GM21723 (cell line): ENCODE measurements around the gene INHA.

Experiments
- ATAC-seq: cut with Tn5 transposase; IDR thresholded peaks from one replicate; pipeline ENCODE4 v1.9.1; 2021; ENCODE audit warnings: mild to moderate bottlenecking, moderate library complexity; ENCODE audit not compliant: unreplicated experiment

The INHA gene

DNA sequence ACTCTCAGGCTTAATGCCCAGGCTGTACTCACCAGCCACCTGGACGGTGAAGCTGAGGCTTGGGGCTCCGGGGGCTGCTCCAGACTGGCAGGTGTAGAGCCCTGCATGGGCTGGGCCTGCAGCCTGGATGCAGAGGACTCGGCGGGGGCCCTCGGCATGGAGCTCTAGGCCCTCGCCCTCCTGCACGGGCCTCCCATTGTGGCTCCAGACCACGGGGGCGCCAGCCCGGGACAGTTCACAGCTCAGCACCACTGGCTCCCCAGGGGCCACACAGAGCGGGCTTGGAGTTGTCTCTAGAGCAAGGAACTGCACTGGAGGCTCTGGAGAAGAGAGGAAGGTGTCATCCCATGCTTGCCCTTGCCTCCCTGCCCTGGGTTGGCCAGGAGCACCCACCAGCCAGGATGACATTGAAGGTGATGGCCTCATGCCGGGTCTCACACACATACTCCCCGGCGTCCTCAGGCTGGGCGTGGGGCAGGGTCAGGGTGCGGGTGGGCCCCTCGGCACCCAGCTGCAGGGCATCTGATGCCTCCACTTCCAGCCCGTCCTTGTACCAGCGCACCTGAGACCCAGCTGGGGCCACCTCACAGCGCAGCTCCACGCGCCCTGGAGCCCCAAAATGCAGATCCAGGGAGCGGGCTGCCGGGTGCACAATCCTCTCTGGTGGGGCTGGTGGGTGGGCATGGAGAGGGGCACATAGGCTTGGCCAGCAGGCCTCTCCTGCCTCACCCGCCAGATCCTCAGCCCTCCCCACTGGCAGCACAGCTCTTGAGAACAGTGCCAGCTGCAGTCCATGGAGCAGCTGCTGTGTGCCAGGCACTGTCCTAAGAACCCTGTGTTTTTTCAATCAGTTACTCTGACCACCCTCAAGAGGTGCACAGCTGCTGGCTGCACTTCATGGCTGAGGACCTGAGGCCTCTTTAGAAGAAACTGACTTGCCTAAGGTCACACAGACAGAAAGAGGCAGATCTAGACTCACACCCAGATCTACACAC lies 14.0 kb upstream of the INHA start:
- no peak for ATAC-seq

DNA sequence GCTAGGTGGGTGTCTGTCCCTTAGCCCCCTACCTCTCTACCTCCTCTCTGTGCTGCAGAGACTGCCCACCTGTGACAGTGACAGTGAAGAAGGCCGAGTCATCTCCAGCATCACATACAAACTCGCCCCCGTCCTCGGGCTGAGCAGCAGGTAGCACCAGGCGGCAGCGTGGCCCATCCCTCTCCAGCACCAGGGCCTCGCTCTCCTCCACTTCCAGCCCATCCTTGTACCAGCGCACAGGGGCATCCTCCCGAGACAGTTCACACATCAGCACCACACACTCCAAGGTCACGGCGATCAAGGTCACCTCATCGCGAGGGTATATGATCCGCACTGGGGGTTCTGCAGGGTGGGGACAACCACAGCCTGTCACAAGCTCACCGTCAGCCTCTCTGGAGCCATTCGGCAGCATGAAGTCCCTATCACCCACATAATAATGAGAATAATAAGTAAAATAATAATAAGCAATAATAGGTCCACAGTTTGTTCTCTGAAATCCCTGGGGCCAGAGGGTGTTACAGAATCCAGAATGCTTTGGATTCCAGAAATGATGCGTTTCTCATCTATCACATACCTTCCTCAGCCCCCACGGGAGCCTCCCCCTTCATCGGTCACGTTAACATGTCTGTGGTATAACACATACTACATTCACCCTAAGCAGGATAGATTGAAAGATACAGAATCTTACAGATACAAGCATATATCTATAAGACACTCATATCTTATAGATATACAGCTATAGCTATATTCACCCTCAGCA lies 12.8 kb upstream of the INHA start:
- no peak for ATAC-seq

DNA sequence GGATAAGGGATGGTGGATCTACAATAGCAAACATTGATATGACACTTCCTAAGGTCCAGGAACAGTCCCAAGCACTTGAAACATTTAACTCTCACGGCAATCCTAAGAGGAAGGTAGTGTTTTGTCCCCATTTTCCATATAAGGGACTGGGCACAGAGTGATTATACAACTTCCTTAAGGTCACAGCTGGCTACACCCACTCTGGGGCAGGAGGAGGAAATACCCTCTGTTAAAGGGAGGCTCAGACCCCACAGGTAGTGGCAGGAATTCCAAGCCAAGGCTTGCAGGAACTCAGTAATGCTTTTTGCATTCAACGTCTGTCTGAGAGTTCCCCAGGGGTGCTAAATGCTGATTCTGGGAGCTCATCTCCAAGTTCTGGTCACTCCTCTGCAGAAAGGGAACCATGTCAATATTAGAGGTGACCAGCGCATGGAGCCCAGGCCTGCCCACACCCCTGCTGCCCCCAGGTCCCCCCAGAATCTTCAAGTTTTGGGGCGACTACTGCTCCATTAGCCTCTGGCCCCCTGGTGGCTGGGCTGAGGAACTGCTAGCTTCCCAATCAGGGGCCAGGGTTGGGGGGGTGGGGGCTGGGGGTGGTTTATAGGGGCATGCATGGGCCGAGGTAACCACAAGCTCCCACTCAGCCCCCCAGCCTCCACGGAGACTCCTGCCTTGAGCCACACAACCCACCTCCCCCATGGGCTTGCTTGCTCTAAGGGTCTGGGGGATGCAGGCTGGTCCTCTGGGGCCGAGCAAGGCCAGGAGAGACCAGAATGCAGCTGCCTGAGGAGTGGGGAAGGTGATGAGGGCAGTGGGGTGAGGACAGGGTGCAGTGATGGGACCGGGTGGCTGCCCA lies 11.8 kb upstream of the INHA start:
- no peak for ATAC-seq

DNA sequence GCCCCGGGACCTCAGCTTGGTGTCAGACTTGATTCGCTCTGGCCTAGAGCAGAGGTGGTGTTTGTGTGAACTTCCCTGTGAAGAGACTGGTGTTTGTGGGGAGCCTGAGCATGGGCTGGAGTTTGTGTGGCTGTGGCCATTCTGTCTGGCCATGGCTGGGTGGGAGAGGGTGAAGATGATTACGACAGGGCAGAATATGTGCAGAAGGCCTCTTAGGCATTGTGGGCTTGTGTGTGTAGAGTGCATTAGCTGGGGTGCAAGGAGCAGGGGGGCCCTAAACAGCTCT lies 11.3 kb upstream of the INHA start:
- no peak for ATAC-seq

DNA sequence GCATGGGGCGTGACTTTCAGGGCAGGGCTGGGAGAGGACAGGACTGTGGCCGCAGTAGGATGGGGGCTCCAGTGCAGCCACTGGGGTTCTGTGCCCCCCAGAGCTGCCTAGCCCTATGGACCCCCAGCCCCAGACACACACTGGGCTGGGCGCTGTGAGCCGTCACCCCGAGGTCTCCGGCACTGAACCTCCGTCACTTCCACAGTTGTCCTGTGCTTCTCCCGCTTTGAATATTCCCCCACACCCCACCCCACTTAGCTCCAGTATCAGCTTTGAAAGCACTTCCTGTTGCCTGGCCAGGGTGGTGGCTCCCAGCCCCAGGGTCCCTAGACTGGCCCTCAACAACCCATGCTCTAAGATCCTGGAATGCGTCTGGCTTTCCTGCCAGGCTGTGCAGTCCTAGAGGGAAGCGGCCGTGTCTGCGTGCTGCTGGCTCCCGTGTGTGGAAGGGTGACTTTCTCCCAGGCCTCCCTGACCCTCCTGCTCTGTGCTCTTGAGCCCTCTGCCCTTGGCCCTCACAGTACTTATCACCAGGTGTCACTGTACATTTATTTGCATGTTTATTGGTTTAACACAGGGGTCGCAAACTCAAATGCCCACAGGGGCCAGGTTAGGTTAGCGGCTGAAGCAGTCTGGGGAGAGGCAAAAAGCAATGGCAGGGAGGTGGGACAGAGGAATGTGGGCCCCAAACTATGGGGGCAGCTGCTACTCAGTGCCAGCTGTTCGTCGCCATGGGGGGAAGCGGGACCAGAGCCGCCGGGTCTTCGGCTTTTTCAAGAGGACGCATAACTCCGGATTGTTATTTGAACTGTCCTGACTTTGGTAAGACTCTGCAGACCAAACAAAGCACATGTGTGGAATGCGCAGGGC lies 10.7 kb upstream of the INHA start:
- ATAC-seq, result no peak

DNA sequence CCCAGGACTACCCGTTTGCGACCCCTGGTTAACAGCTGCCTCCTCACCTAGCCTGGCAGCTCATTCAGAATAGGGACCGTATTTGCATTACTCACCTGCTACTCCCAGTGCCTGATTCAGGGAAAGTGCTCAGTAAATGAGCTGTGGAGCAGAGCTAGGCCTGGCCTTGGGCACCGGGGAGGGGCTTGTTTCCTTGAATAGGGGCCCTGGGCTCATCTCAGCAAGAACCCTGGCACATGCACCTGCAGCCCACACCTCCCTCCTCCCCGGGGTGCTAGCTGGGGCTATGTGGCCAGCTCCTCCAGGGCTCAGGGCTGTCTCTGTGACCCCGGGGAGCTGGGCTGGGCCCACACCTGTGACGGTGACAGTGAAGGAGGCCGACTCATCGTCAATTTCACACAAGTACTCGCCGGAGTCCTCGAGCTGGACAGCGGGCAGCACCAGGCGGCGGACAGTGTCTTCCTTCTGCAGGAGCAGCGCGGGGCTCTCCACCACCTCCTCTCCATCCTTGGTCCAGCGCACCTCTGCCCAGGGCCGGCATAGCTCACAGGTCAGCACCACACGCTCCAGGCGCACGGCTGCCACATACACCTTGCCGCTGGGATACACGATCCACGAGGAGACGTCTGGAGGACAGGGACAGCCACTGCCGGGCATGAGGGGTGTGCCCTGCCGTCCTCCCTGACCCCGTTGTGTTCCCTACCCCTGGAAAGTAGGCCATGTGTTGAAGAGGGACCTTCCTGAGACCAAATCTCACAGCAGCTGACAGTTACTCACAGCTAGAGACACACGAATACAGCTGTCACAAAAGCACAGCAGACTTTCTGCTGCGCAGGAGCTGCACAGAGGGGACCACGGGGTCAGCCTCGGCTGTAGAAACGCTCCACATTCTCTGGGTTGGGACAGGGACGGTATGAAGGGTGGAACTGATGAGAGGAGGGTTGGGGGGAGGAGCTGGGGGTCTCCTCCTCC lies 9.8 kb upstream of the INHA start:
- no peak for ATAC-seq

DNA sequence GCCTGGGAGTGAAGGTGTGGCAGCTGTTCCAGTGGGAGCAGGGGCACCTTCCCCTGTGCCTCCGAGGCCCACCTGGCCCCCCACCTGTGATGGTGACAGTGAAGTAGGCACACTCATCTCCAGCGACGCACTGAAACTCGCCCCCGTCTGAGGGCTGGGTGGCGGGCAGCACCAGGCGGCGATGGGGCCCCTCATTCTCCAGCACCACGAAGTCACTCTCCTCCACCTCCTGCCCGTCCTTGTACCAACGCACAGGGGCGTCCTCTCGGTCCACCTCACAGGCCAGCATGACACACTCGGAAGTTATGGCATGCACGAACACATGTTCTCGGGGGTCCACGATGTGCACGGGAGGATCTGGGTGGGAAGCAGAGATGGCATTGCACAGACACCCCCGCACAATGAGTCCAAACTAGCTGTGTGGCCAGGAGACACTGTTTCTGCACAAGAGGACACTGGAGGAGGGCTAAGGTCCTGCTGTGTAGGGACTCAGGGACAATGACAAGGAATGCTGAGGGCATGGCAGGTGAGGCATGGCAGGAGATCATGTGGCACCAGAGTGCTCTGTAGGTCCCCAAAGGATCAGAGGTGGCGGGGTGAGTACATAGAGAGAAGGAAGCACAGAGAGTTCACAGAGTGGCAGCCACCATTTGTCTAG lies 8.7 kb upstream of the INHA start:
- ATAC-seq, result no peak

DNA sequence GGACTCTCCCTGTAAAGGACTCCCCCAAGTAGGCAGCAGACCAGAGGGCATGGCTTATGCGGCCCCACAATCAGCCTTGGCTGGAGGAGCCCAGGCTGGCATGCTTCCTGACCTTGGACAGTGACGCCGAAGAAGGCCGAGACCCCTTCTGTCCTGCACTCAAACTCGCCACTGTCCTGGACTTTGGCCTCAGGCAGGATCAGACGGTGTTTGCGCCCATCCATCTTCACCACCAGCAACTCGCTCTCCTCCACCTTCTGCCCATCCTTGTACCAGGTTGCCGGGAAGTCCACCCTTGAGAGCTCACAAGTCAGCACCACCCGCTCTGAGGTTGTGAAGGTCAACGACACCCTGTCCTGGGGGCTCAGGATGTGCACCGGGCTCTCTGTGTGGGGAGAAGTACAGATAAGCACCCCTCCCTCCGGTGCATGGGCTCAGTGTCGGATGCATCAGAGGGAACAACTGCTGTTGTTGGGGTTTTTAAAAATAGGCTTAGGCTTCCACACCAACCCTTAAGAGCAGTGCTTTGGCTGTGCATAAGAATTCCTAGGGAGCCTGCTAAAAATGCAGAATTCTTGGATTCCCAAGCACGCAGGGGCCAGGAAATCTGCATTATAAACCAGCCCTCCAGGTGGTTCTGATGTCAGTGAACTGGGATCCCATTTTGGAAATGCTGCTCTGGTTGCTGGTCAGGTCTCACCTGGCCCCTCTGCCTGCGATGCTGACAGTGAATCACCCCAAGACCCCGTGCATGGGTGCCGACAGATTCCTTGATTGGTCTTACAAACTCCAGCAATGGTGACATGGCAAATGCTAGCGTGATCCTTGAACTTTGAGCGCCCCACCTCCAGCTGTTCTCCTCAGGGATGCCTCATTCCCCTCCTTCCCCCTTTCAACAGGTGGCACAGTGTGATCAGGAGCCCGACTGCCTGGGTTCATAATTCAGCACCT lies 6.7 kb upstream of the INHA start:
- ATAC-seq, result no peak

DNA sequence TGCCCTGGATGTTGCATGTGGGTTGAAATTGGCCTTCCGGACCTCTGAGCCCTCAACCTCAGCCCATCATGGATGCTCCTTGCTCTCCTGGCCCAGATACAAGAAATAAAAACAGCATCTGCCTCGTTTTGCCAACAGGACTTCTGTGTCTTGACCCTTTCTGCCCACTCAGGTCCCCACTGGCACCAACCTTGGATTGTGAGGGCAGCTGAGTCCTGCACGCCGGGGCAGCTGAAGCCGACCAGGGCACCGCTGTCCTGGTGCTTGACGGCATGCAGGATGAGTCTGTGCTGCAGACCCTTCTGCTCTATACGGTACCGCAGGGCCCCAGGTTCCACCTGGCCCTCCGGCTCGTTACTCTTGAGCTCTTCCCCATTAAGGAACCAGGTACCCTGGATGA lies 5.5 kb upstream of the INHA start:
- ATAC-seq, result no peak

DNA sequence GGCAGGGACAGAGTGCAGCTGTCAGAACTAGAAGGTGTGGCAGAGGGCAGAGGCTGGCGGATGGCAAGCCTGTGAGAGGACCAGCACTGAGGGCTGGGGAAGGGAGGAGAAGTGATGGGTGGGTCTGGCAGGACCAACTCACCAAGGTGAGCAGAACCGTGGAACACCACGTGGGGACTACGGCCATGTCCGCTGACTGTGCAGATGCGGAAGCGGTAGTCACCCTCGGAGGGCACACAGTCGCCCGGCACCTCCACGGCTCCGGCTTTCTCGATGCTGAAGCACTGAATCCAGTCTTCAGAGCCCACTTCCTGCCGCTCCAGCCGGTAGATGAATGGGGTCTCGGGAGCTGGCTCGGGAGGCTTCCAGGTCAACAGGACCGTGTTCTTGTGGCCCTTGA lies 5.0 kb upstream of the INHA start:
- no peak for ATAC-seq

DNA sequence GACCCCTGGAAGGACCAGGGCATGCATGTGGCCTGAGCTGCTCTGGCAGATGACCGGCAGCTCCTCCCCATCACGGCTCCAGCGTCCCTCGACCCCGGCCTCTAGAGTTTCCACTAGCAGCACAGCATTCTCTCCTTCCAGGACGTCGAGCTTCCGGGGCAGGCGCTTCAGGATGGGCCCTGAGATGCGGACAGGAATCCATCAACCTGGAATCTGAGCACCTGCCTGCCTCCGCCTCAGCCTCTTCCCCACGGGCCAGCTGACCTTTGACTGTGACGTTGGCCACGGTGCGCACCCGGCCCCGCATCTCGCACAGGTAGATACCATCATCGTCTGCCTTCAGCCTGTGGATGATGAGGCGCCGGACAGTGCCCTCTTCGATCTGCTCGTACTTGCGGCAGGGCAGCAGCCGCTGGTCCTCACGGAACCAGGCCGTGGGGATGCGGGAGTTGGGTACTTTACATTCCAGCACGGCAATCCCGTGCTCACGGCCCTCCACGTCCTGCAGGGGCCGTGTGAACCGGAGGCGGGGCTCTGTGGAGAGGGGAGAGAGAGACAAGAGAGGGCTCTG lies 4.2 kb upstream of the INHA start:
- no peak for ATAC-seq

DNA sequence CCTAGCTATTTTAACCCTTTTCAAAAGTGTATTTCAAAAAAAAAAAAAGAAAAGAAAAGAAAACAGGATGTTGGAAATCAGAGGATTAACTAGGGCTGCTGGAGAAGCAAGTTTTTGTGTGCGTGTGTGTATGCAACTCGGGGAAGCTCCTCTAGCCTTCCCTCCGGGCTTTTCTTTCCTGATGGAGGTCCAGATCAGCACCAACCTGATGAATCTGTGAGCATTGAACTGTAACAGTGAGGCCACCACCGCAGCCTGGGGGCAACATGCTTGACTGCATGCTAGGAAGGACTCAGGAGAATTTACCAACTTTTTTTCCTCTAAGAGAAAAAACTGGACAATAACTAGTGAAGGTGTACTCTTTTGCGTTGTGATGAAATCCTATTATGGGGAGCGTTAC lies 3.1 kb upstream of the INHA start:
- ATAC-seq, result no peak

DNA sequence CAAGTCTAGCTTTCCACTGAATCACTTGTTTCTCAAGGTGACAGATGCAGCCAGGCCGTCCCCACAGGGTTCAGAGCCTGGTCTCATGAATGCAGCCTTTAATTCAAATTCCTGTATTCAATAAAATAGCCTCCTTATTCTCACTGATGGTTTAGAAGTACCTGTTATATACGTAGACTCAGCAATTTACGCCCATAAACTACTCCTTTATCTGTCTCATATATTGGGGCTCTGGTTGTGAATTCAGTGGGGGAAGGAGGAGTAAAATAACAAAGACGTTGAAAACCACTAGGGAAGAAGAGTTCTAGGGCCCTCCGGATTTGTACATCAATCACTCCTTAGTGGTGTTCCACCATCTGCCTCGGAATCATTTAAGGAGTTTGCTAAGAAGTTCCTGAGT lies 2.5 kb upstream of the INHA start:
- no peak for ATAC-seq

DNA sequence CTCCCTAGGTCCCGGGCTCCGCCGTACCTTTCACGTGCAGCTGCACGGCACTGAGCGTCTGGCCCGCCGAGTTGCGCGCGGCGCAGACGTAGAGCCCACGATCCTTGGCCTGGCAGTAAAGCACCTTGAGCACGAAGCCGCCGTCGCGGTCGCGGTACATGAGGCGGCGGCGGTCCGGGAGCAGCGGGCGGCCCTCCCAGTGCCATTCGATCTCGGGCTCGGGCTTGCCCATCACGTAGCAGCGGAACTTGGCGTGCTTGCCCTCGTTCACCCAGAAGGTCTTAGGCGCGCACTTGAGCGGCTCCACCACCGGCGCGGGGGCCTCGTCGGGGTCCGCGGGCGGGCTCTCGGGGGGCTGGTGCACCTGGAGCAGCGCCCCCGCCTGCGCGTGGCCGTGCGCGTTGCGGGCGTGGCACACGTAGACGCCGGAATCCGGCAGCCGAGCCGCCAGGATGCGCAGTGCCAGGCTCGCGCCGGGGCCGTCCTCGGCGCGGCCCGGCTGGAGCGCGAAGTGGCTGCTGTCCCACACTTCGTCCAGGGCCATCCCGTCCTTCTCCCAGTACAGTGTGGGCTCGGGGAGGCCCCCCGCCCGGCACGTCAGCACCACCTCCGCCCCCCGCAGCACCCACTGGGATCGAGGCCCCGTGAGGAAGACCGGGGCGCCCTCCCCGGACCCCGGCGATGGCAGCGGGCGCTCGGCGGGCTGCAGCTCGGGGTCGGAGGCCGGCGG lies 1.8 kb upstream of the INHA start:
- no peak for ATAC-seq

DNA sequence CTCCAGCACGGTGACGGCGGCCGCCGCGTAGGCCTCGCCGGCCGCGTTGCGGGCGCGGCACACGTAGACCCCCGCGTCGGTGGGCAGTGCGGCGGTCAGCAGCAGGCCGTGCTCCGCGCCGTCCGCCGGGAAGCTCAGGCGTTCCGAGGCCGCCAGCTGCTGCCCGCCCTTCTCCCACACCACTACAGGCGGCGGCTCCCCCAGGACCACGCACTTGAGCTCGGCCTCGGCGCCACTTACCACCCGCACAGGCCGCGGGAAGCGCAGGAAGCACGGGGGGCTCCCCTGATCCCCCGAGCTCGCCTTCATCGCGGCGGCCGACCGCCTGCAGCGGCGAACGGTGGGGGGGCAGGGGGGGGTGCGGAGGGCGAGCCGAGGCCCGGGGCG lies 1.2 kb upstream of the INHA start:
- ATAC-seq, result no peak

DNA sequence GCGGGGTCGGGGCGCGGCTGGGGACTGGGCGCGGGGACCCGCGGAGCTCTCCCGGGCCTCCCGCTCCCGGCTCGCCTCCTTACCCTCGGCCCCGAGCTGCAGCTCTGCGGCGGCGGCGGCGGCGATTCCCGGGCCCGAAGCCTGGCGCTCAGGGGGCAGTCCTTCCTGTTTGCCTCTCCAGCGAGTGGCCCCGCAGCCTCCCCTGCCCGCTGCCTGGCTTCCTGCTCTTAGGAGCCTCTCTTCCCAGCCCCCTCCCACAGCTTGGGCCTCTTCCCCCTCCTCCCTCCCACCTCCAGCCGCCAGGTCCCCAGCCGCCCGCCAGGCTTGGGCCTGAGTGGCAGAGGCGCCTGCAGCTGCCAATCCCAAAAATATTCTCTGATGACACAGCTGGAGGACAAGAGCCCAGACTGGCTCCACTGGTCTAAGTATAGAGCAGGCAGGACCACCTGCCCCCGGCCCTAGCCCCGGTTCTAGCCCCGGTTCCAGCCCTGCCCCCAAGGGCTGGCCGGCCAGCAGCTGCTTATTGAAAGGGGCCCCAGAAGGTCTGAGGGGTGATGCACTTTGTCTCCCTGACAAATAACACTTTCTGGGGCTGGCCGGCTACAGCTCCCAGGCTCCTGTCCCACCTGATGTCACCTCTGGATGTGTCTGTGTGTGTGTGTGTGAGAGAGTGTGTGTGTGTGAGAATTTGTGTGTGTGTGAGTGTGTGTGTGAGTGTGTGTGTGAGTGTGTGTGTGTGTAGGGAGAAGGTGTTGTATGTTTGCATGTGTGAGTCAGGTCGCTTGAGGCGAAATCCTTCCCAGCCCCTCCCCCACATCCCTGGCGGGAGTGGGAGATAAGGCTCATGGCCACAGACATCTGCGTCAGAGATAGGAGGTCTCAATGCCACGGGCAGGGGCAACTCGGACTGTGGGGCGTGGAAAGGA lies 536 bp upstream of the INHA start, which contains the start of gene OBSL1:
TSS of gene OBSL1 (minus strand) at position 229 of the 926 bp plus-strand sequence. CDS start 307 bp downstream, outside the sequence.
- no peak for ATAC-seq
